Thyroid gland (tissue), 4 donors: ENCODE results near the gene CCR6. TPM values are rescaled to one million over a fixed set of nuclear protein-coding genes. Genes with fewer than 3 reads are reported as not detected.

Source experiments
- DNase-seq, 2 donors: peaks; one replicate each; pipeline ENCODE4 v3.0.0-alpha.2; 2019
- H3K27ac ChIP-seq, 3 donors: fragments of 200-600 bp; sonication (generic); 1 replicate in 2 of 3; 2 replicates in 1 of 3; pipeline ENCODE4 v1.5.1; 2016 to 2019; ENCODE audit warnings: mild to moderate bottlenecking in 1 of 3, moderate library complexity in 1 of 3
- H3K27me3 ChIP-seq: fragments of 200-600 bp; sonication (generic); one replicate; pipeline ENCODE4 v1.5.1; 2019
- H3K36me3 ChIP-seq, 2 donors: fragments of 200-600 bp; sonication (generic); one replicate each; pipeline ENCODE4 v1.5.1; 2016 to 2019
- H3K4me1 ChIP-seq, 2 donors: fragments of 200-600 bp; sonication (generic); one replicate each; pipeline ENCODE4 v1.5.1; 2017 to 2019
- H3K4me3 ChIP-seq, 3 donors: fragments of 200-600 bp; sonication (generic); replicated peaks in 1 of 3; 1 replicate in 2 of 3; 2 replicates in 1 of 3; pipeline ENCODE4 v1.5.1; 2016; ENCODE audit warnings: mild to moderate bottlenecking in 1 of 3
- H3K9me3 ChIP-seq: fragments of 200-600 bp; sonication (generic); one replicate; pipeline ENCODE4 v1.5.1; 2017
- POLR2A ChIP-seq, 2 donors: fragments of 450-650 bp; IDR thresholded peaks; one replicate each; pipeline ENCODE4 v1.6.1; 2017; ENCODE audit warnings: antibody characterized with exemption in 2 of 2, mild to moderate bottlenecking in 2 of 2, moderate library complexity in 1 of 2
- WGBS, 2 donors: methylation state at CpG; one replicate each; pipeline ENCODE4 v1.1.5; 2017; 5-methylcytosine and 5-hydroxymethylcytosine counted together
- intact Hi-C: fragments of 100-400 bp; cut with DNase I; formaldehyde crosslinking; loops from one replicate; pipeline ENCODE4 v1.15.1; 2023
- total RNA-seq, 4 donors: library from RNA; depleted of rRNA; stranded (reverse); fragments of >200 nt; gene quantifications; one replicate each; pipeline ENCODE4 v1.2.3, GENCODE V29; 2016
- TF ChIP-seq, protein P1 (sequence below), 6 experiments: fragments of 200-600 bp in 3 of 6; fragments of 450-650 bp in 3 of 6; sonication (generic) in 3 of 6; IDR thresholded peaks; one replicate each; pipeline ENCODE4 v1.5.1; 2016 to 2019; ENCODE audit warnings: antibody characterized with exemption in 6 of 6, mild to moderate bottlenecking in 2 of 6, inconsistent platforms in 1 of 6, moderate library complexity in 1 of 6

The CCR6 gene
- total RNA-seq, 4 donors from 2014 or later = 0.78 TPM; not detected in 3

DNA sequence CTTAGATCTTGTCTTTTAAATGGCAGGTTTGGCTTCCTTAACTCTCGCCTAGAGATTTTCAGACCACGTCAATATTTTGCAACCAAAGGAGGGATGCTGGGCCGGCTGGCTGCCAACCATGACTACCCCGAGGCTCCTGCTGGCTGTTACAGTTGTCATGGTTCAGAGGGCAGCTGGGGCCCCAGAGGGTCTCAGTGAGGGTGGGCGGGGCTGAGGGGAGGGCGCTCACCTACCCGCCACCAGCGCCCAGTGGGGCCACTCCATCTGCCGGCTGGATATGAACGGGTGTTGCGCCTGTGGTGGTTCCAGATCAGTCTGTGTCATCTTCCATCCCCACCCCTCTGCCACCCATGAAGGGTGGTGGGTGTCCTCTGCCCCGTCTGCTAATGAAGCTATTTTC is 22.6 kb downstream of the CCR6 start:
- Histone ChIP-seq H3K27ac (no peak overlapping the region), H3K9me3 (no peaks in the 10 kb centered on the region), H3K4me1 (no peaks in the 10 kb centered on the region), H3K4me3 (no peak overlapping the region), H3K27me3 (no peaks in the 10 kb centered on the region), H3K36me3 (no peaks in the 10 kb centered on the region)
- TF ChIP-seq POLR2A (IDR thresholded peaks at IDR 0.05) = no peak
- TF ChIP-seq, protein P1, sequence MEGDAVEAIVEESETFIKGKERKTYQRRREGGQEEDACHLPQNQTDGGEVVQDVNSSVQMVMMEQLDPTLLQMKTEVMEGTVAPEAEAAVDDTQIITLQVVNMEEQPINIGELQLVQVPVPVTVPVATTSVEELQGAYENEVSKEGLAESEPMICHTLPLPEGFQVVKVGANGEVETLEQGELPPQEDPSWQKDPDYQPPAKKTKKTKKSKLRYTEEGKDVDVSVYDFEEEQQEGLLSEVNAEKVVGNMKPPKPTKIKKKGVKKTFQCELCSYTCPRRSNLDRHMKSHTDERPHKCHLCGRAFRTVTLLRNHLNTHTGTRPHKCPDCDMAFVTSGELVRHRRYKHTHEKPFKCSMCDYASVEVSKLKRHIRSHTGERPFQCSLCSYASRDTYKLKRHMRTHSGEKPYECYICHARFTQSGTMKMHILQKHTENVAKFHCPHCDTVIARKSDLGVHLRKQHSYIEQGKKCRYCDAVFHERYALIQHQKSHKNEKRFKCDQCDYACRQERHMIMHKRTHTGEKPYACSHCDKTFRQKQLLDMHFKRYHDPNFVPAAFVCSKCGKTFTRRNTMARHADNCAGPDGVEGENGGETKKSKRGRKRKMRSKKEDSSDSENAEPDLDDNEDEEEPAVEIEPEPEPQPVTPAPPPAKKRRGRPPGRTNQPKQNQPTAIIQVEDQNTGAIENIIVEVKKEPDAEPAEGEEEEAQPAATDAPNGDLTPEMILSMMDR (IDR thresholded peaks at IDR 0.05) = no peak
- DNase-seq = no peak
- intact Hi-C loops = no loop called here
- WGBS, 2 donors = 87 to 93% methylated on average over 9 to 11 of the region's 12 CpGs

DNA sequence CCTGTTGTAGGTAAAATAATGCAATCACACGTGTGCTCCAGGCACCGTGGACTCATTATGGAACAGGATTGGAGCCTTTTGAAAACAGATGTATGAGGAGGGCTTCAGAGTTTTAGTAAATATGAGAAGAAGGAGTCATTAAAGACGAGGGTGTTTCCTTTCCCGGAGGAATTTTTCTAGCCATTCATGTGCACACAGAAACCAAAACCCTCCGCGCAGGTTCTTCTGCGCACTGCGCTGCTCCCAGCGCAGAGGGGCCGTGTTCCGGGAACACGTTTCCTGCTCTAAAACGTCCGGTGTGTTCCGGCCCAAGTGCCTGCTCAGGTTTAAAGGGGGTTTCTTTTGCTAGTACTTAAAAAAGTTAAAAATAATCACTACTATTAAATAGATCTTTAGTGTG is 23.2 kb downstream of the CCR6 start:
- H3K9me3 ChIP-seq = no peaks in the 10 kb centered on the region
- H3K4me3 ChIP-seq = no peak overlapping the region
- intact Hi-C loops = no loop called here
- 71 to 81% methylated on average over 15 of the region's 15 CpGs for WGBS, 2 donors
- TF ChIP-seq POLR2A (IDR thresholded peaks at IDR 0.05) = no peak
- TF ChIP-seq, protein P1 (IDR thresholded peaks at IDR 0.05) = no peak
- no peaks in the 10 kb centered on the region for H3K27me3 ChIP-seq
- H3K4me1 ChIP-seq = no peaks in the 10 kb centered on the region
- H3K27ac ChIP-seq = no peak overlapping the region
- DNase-seq = peak; percentile 15 to 35
- no peaks in the 10 kb centered on the region for H3K36me3 ChIP-seq

DNA sequence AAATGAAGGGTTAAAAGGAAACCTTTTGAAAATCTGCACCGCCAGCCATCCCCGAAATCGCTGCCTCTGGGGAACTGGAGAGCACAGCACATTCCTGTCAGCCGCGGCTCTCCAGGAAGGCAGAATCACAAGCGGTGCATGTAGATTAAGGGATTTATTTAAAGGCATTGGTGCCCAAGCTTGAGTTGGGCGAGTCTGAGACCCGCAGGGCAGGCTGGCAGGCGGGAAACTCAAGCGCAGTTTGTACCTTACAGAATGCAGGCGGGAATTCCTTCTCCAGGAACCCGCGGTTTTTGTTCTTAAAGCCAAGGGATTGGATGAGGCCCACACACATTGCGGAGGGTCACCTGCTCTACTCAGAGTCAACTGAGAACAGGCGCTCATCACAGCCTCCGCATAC is 24.1 kb downstream of the CCR6 start:
- WGBS, 2 donors = 31 to 34% methylated on average over 16 of the region's 16 CpGs
- no peaks in the 10 kb centered on the region for H3K9me3 ChIP-seq
- no peaks in the 10 kb centered on the region for H3K4me1 ChIP-seq
- TF ChIP-seq, protein P1 (IDR thresholded peaks at IDR 0.05) = no peak
- TF ChIP-seq POLR2A (IDR thresholded peaks at IDR 0.05) = no peak
- H3K27ac ChIP-seq = no peak overlapping the region
- H3K36me3 ChIP-seq = no peaks in the 10 kb centered on the region
- no peaks in the 10 kb centered on the region for H3K27me3 ChIP-seq
- intact Hi-C loops = no loop called here
- H3K4me3 ChIP-seq = no peak overlapping the region
- no peak for DNase-seq

DNA sequence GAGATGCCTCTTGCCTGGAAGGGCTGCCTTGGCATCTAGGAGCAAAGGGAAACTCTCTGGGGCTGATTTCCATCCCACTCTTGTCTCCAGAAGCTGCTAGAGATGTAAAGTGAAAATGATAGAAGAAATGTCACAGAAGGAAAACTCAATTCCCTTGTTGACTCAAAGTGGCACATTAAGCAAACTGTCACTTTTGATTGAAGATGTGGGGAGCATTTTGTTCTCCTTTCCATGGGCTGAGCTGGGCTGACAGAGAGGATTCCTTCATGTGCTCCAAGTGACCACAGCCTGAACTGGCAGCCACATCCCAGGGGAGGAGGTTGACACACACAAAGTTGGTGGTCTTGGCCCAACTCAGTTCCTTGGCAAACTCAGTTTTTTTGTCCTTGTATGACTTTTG is 25.1 kb downstream of the CCR6 start:
- Histone ChIP-seq H3K27ac (no peak overlapping the region), H3K36me3 (no peaks in the 10 kb centered on the region), H3K4me1 (no peaks in the 10 kb centered on the region), H3K4me3 (no peak overlapping the region), H3K9me3 (no peaks in the 10 kb centered on the region), H3K27me3 (no peaks in the 10 kb centered on the region)
- no peak for DNase-seq
- TF ChIP-seq, protein P1 (IDR thresholded peaks at IDR 0.05) = no peak
- no peak for TF ChIP-seq POLR2A (IDR thresholded peaks at IDR 0.05)
- intact Hi-C loops = no loop called here

DNA sequence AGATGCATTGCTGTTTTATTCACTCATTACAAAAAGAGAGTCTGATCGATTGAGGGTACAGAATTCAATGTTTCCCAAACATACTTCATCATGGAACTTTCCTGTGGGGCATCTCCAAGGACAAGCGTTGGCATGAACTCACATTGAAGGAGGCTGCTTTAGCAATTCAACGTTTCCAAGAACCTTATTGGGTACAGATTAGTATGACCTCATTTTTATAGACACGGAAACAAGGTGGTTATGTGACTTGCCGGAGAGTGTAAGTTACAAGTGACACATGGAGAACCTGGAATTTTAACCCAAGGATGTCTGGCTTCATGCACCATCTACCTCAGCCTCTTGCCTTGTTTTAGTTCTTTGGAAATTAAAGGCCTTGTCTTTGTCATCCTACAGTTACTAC is 26.1 kb downstream of the CCR6 start:
- Histone ChIP-seq H3K4me1 (no peaks in the 10 kb centered on the region), H3K9me3 (no peaks in the 10 kb centered on the region), H3K27ac (no peak overlapping the region), H3K27me3 (no peaks in the 10 kb centered on the region), H3K4me3 (no peak overlapping the region), H3K36me3 (no peaks in the 10 kb centered on the region)
- no peak for TF ChIP-seq POLR2A (IDR thresholded peaks at IDR 0.05)
- TF ChIP-seq, protein P1 (IDR thresholded peaks at IDR 0.05) = no peak
- no peak for DNase-seq
- intact Hi-C loops = no loop called here
- WGBS, 2 donors = 87 to 89% methylated on average over 5 of the region's 5 CpGs
